Heart left ventricle (tissue), 16 donors: ENCODE measurements around the gene DHX35. TPM values are rescaled to one million over a fixed set of nuclear protein-coding genes. Genes with fewer than 3 reads are reported as not detected.

Experiments used
- ATAC-seq, 4 donors: fragments of 200-7000 bp; cut with Tn5 transposase; one replicate each; pipeline ENCODE4 v1.9.1; 2020 to 2022; ENCODE audit warnings: moderate library complexity in 4 of 4, mild to moderate bottlenecking in 3 of 4, moderate number of reproducible peaks in 1 of 4
- DNase-seq, 5 donors: peaks; one replicate each; pipeline ENCODE4 v3.0.0-alpha.2; 2020
- H3K27ac ChIP-seq, 12 donors: fragments of 200-600 bp; sonication (generic) in 4 of 12; one replicate each; pipeline versions ENCODE4 v1.5.0 to v1.8.0; 2016 to 2022; ENCODE audit warnings: mild to moderate bottlenecking in 2 of 12
- H3K27me3 ChIP-seq, 9 donors: fragments of 200-600 bp; sonication (generic) in 2 of 9; one replicate each; pipeline versions ENCODE4 v1.5.1 to v1.8.0; 2016 to 2022; ENCODE audit warnings: mild to moderate bottlenecking in 3 of 9
- H3K36me3 ChIP-seq, 9 donors: fragments of 200-600 bp; sonication (generic) in 2 of 9; one replicate each; pipeline versions ENCODE4 v1.5.0 to v1.8.0; 2018 to 2022; ENCODE audit warnings: mild to moderate bottlenecking in 2 of 9
- H3K4me1 ChIP-seq, 12 donors: fragments of 200-600 bp; sonication (generic) in 4 of 12; one replicate each; pipeline versions ENCODE4 v1.5.0 to v1.8.0; 2016 to 2022; ENCODE audit warnings: mild to moderate bottlenecking in 3 of 12
- H3K4me3 ChIP-seq, 12 donors: fragments of 200-600 bp; sonication (generic) in 4 of 12; one replicate each; pipeline versions ENCODE4 v1.5.0 to v1.8.0; 2017 to 2022; ENCODE audit warnings: mild to moderate bottlenecking in 9 of 12, moderate library complexity in 4 of 12
- H3K9me3 ChIP-seq, 12 donors: fragments of 200-600 bp; sonication (generic) in 4 of 12; one replicate each; pipeline versions ENCODE4 v1.5.0 to v1.8.0; 2016 to 2022; ENCODE audit warnings: mild to moderate bottlenecking in 1 of 12
- POLR2A ChIP-seq, 2 donors: fragments of 450-650 bp; IDR thresholded peaks; one replicate each; pipeline ENCODE4 v1.6.1; 2017; ENCODE audit warnings: antibody characterized with exemption in 2 of 2, mild to moderate bottlenecking in 2 of 2, moderate library complexity in 2 of 2
- WGBS, 4 donors: extraction: QIAGEN DNeasy Blood & Tissue Kit in 2 of 4; methylation state at CpG; one replicate each; pipeline versions ENCODE4 v1.1.5 to v1.1.7; 2013 to 2018; 5-methylcytosine and 5-hydroxymethylcytosine counted together
- intact Hi-C, 10 donors: fragments of 100-400 bp; cut with DNase I; formaldehyde crosslinking; loops; one replicate each; pipeline versions ENCODE4 v1.11.1 to v1.14.2; 2022
- polyA plus RNA-seq, 2 donors: library from polyadenylated mRNA; stranded (reverse); fragments of 200-250 nt; gene quantifications; one replicate each; pipeline ENCODE4 v1.2.3, GENCODE V29; 2013
- total RNA-seq, 9 donors: library from RNA; depleted of rRNA in 2 of 9; stranded (reverse); fragments of >200 nt in 2 of 9; fragmentation: NEBNext Ultra II Directional in 3 of 9; extraction: Animal tissue kit (Norgen Biotek cat#: 25700) in 3 of 9; gene quantifications; one replicate each; pipeline versions ENCODE4 v1.1.0 to v1.2.4, GENCODE V29; 2016 to 2023
- TF ChIP-seq, protein P1 (sequence below), 12 donors: fragments of 200-600 bp; sonication (generic) in 4 of 12; IDR thresholded peaks; one replicate each; pipeline versions ENCODE4 v1.5.0 to v1.8.0; 2018 to 2022; ENCODE audit warnings: antibody characterized with exemption in 12 of 12, mild to moderate bottlenecking in 5 of 12
- donor health status: ischemic (EF 13 %, LVEDD 7.1; RV severe dilation, severe dysfunction).
- donor health status: healthy with polysubstance abuse.
- donor health status: DM: no; HTN: yes; CAD: no.
- donor health status: DM: no; HTN: no; CAD: no.
- donor health status: ischemic (EF 25% LVEDD 6.9; RV normal size, moderate dysfunction).
- donor health status: ischemic (EF 25% LVEDD 5.7; RV mildly dilated, moderate dysfunction).
- donor health status: healthy.
- donor health status: DM: yes; HTN: yes; CAD: no.
- donor health status: ischemic (EF 35%, LVEDD 5.7; RV mildly dilated, moderate dysfunction).
- donor health status: nonischemic (EF 11% LVEDD 7.7; RV severe dilation, severe dysfunction).
- donor health status: DM: yes; HTN: yes; CAD: no.
- donor health status: PGD.
- donor health status: ischemic (EF 29% LVEDD 5.4; RV normal size, mild dysfunction).
- donor health status: nonischemic (EF 23%, LVEDD 6.1; RV moderate dilation, normal function).

The DHX35 gene
- total and polyA plus RNA-seq, 11 donors, result 6.0 to 41.7 (median 11.1) TPM

DNA sequence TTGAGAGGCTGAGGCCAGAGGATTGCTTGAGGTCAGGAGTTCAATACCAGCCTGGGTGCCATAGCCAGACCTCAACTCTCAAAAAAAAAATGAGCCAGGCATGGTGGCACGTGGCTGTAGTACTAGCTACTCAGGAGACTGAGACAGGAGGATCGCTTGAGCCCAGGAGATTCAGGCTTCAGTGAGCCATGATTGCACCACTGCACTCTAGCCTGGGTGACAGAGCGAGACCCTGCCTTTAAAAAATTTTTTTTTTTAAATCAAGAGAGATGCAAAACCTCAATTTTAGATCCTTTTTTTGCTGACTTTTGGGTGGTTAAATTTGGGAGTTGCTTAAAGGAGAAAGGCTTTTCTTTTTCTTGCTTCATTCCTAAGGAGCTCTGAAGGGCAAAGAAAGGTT is 70.9 kb downstream of the DHX35 start:
- Histone ChIP-seq H3K36me3 (peaks cover 0 to 100% (median 86%) of the 10 kb centered on the region in 9 donors), H3K4me3 (no peak overlapping the region), H3K27ac (no peak overlapping the region), H3K27me3 (no peaks in the 10 kb centered on the region), H3K9me3 (no peaks in the 10 kb centered on the region), H3K4me1 (no peaks in the 10 kb centered on the region)
- no peak for ATAC-seq
- intact Hi-C loops, result no loop called here
- WGBS, 4 donors, result 91 to 100% (median 96%) methylated on average over 3 of the region's 3 CpGs
- no peak for TF ChIP-seq POLR2A (IDR thresholded peaks at IDR 0.05)
- TF ChIP-seq, protein P1, sequence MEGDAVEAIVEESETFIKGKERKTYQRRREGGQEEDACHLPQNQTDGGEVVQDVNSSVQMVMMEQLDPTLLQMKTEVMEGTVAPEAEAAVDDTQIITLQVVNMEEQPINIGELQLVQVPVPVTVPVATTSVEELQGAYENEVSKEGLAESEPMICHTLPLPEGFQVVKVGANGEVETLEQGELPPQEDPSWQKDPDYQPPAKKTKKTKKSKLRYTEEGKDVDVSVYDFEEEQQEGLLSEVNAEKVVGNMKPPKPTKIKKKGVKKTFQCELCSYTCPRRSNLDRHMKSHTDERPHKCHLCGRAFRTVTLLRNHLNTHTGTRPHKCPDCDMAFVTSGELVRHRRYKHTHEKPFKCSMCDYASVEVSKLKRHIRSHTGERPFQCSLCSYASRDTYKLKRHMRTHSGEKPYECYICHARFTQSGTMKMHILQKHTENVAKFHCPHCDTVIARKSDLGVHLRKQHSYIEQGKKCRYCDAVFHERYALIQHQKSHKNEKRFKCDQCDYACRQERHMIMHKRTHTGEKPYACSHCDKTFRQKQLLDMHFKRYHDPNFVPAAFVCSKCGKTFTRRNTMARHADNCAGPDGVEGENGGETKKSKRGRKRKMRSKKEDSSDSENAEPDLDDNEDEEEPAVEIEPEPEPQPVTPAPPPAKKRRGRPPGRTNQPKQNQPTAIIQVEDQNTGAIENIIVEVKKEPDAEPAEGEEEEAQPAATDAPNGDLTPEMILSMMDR (IDR thresholded peaks at IDR 0.05), result no peak
- no peak for DNase-seq

DNA sequence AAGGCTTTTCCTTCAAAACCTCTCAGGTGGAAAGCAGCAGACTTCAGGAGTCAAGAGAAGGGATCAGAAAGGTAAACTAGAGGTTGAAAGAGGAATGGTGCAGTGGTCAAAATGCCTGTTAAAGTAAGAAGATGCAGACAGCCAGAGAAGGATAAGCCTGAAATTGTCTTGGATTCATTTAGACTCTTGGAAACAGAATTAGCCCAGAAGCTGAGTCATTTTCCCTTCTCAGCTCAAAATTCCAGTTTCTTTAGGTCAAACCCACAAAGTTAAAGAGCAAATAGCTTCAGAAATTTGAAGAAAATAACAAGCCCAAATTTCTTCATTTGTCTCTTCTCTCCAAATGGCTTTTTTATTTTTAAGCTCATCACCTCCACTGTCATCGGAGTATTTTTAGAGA is 73.9 kb downstream of the DHX35 start:
- no peaks in the 10 kb centered on the region for H3K27me3 ChIP-seq
- no peak for TF ChIP-seq POLR2A (IDR thresholded peaks at IDR 0.05)
- TF ChIP-seq, protein P1 (IDR thresholded peaks at IDR 0.05), result no peak
- WGBS, 4 donors, result 94 to 97% (median 95%) methylated on average over 1 of the region's 1 CpG
- intact Hi-C loops, result no loop called here
- H3K4me1 ChIP-seq, result no peaks in the 10 kb centered on the region
- H3K27ac ChIP-seq, result peak overlapping the region in 1 of 12 donors; percentile 78
- H3K4me3 ChIP-seq, result no peak overlapping the region
- no peak for ATAC-seq
- peaks cover 0 to 100% (median 92%) of the 10 kb centered on the region in 9 donors for H3K36me3 ChIP-seq
- no peaks in the 10 kb centered on the region for H3K9me3 ChIP-seq
- no peak for DNase-seq

DNA sequence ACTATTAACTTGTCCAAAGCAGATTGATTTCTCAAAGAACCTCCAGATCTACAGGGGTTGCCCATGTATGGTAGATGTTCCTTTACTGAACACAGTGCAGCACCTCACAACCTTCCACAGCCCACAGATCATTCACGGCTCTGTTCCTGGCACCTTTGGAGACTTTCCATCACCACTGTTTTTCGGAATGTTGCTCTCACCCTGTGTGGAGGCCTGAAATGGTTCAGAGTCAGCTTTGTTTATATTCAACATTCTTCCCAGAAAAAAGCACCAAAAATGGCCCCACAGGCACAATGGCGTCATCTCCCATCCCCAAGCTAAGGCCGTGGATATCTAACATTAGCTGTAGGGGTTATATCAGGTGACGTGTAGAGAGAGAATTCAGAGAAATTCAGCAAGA is 74.7 kb downstream of the DHX35 start:
- peaks cover 0 to 100% (median 87%) of the 10 kb centered on the region in 9 donors for H3K36me3 ChIP-seq
- 93 to 96% (median 96%) methylated on average over 5 of the region's 5 CpGs for WGBS, 4 donors
- no peaks in the 10 kb centered on the region for H3K4me1 ChIP-seq
- intact Hi-C loops, result no loop called here
- peak overlapping the region in 1 of 12 donors; percentile 78 for H3K27ac ChIP-seq
- no peak for DNase-seq
- H3K9me3 ChIP-seq, result no peaks in the 10 kb centered on the region
- H3K27me3 ChIP-seq, result no peaks in the 10 kb centered on the region
- no peak for ATAC-seq
- TF ChIP-seq, protein P1 (IDR thresholded peaks at IDR 0.05), result no peak
- TF ChIP-seq POLR2A (IDR thresholded peaks at IDR 0.05), result no peak
- no peak overlapping the region for H3K4me3 ChIP-seq

DNA sequence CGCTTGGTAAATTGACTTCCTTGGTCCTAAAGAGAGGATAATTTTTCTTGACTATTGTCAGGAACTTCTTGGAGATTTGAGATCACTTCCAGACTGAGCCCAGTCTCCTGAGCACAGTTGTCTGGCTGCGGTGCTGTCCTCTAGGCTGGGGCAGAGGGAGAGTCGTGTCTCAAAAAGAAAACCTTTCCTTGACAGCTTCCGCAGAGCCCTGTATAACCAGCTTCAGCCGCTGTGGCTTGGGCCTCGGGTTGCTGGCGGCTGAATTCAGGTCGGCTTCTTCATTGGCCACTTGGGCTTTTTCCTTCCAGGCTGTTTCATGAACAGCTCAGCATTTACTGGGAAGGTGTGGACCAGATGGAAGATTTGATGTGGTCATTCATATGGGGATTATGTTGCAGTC is 75.9 kb downstream of the DHX35 start:
- H3K27ac ChIP-seq, result peak overlapping the region in 1 of 12 donors; percentile 78
- H3K4me1 ChIP-seq, result no peaks in the 10 kb centered on the region

More for the DNA sequence above, 75.9 kb downstream of the DHX35 start:
- ATAC-seq (no peak), DNase-seq (no peak)
- intact Hi-C loops, result no loop called here
- Histone ChIP-seq H3K4me3 (no peak overlapping the region), H3K36me3 (peaks cover 0 to 100% (median 84%) of the 10 kb centered on the region in 9 donors), H3K9me3 (no peaks in the 10 kb centered on the region), H3K27me3 (no peaks in the 10 kb centered on the region)
- 93 to 96% (median 95%) methylated on average over 7 to 8 of the region's 8 CpGs for WGBS, 4 donors
- TF ChIP-seq POLR2A (IDR thresholded peaks at IDR 0.05), result no peak
- TF ChIP-seq, protein P1 (IDR thresholded peaks at IDR 0.05), result no peak
